H54 (cell line): ENCODE results near the gene CCL18.
"Not testable (repeated sequence)": the region's sequence is repeated elsewhere in the genome, so short reads cannot be mapped to it uniquely, and the experiment has no call there.

Source experiments
- DNase-seq: peaks from one replicate; pipeline ENCODE4 v3.0.0; 2011; ENCODE audit warnings: low spot score, mixed read lengths; ENCODE audit not compliant: insufficient read length
- FAIRE-seq: peaks from 3 replicates; lab custom pipeline; 2011; peaks lifted over from hg19 to GRCh38; lab: Jason Lieb, UNC
- POLR2A ChIP-seq: IDR thresholded peaks from 2 replicates; pipeline ENCODE4 v1.6.1; 2011; ENCODE audit warnings: low read depth, mild to moderate bottlenecking, low read length

CCL18 gene

GRCh38 chr17:36104701-36105181 lies 40.7 kb downstream of the CCL18 start:
- TF ChIP-seq POLR2A = no peak
- FAIRE-seq (no peak), DNase-seq (no peak)

GRCh38 chr17:36105781-36106492 lies 41.9 kb downstream of the CCL18 start:
- no peak for DNase-seq
- FAIRE-seq = no peak
- no peak for TF ChIP-seq POLR2A

- DNase-seq (no peak), FAIRE-seq (no peak)
- no peak for TF ChIP-seq POLR2A
These were observed 42.4 kb downstream of the CCL18 start for GRCh38 chr17:36106493-36106835.

- no peak for TF ChIP-seq POLR2A
- no peak for FAIRE-seq
- DNase-seq = no peak
These were observed 43.6 kb downstream of the CCL18 start for GRCh38 chr17:36107660-36108059.

- DNase-seq, FAIRE-seq: not testable (repeated sequence)
These were observed 44.2 kb downstream of the CCL18 start for GRCh38 chr17:36108265-36108664.

GRCh38 chr17:36111068-36111490 lies 47.0 kb downstream of the CCL18 start:
- no peak for FAIRE-seq

GRCh38 chr17:36112572-36112971 lies 48.5 kb downstream of the CCL18 start:
- no peak for DNase-seq
- no peak for TF ChIP-seq POLR2A
- FAIRE-seq = no peak

More at GRCh38 chr17:36111068-36111490, 47.0 kb downstream of the CCL18 start:
- DNase-seq = no peak
- TF ChIP-seq POLR2A = no peak

GRCh38 chr17:36113131-36113530 lies 49.1 kb downstream of the CCL18 start:
- not testable (repeated sequence) for FAIRE-seq, DNase-seq

GRCh38 chr17:36114971-36115648 lies 51.0 kb downstream of the CCL18 start:
- FAIRE-seq, DNase-seq: not testable (repeated sequence)

GRCh38 chr17:36115649-36115977 lies 51.5 kb downstream of the CCL18 start:
- DNase-seq, FAIRE-seq: not testable (repeated sequence)

GRCh38 chr17:36117505-36118382 lies 53.7 kb downstream of the CCL18 start:
- DNase-seq (no peak), FAIRE-seq (no peak)
- no peak for TF ChIP-seq POLR2A

GRCh38 chr17:36118477-36119353 lies 54.6 kb downstream of the CCL18 start:
- FAIRE-seq (no peak), DNase-seq (no peak)
- TF ChIP-seq POLR2A = no peak

- DNase-seq (no peak), FAIRE-seq (no peak)
- TF ChIP-seq POLR2A = no peak
These were observed 56.1 kb downstream of the CCL18 start for GRCh38 chr17:36120221-36120620.

GRCh38 chr17:36121099-36121498 lies 57.0 kb downstream of the CCL18 start:
- FAIRE-seq, DNase-seq: not testable (repeated sequence)
